Uterus (tissue), 2 donors: ENCODE data around the gene CHPT1.

Experiments used
- POLR2A ChIP-seq, 2 donors: fragments of 450-650 bp; IDR thresholded peaks; one replicate each; pipeline ENCODE4 v1.6.1; 2016; ENCODE audit warnings: antibody characterized with exemption in 2 of 2, mild to moderate bottlenecking in 1 of 2, moderate library complexity in 1 of 2
- TF ChIP-seq, protein P1 (sequence below), 4 experiments: fragments of 200-600 bp in 2 of 4; fragments of 450-650 bp in 2 of 4; sonication (generic) in 2 of 4; IDR thresholded peaks; one replicate each; pipeline ENCODE4 v1.5.1; 2016 to 2019; ENCODE audit warnings: antibody characterized with exemption in 4 of 4, mild to moderate bottlenecking in 2 of 4, moderate library complexity in 1 of 4

DNA sequence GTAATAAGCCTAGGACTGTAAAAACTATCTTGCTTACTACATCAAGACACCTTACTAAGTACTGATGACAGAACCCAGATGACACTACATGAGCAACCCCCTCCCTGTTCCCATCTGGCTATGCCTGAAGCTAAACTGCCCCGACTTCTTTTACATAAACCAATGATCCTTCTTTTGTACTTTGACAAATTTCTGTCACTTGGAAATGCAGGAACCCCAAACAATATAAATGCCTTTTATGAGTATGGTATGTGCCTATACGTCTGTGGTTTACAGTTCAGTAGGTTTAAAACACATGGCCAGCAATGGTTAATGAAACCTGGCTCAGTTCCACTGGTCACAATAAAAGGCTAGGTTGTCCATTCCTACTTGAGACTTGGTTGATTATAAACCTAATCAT lies 35.7 kb downstream of the CHPT1 start:
- TF ChIP-seq, protein P1, sequence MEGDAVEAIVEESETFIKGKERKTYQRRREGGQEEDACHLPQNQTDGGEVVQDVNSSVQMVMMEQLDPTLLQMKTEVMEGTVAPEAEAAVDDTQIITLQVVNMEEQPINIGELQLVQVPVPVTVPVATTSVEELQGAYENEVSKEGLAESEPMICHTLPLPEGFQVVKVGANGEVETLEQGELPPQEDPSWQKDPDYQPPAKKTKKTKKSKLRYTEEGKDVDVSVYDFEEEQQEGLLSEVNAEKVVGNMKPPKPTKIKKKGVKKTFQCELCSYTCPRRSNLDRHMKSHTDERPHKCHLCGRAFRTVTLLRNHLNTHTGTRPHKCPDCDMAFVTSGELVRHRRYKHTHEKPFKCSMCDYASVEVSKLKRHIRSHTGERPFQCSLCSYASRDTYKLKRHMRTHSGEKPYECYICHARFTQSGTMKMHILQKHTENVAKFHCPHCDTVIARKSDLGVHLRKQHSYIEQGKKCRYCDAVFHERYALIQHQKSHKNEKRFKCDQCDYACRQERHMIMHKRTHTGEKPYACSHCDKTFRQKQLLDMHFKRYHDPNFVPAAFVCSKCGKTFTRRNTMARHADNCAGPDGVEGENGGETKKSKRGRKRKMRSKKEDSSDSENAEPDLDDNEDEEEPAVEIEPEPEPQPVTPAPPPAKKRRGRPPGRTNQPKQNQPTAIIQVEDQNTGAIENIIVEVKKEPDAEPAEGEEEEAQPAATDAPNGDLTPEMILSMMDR (IDR thresholded peaks at IDR 0.05), result no peak
- no peak for TF ChIP-seq POLR2A (IDR thresholded peaks at IDR 0.05)
